GM12874 (cell line): ENCODE data around the gene FLVCR1.

ENCODE experiments used
- TF ChIP-seq, protein P1 (sequence below): IDR thresholded peaks from 2 replicates; pipeline ENCODE4 v1.5.1; 2011; ENCODE audit warnings: low read depth, mild to moderate bottlenecking, control low read depth, low read length, moderate library complexity; ENCODE audit not compliant: insufficient read depth

FLVCR1 gene

GRCh38 chr1:212941452-212941851 is 83.4 kb downstream of the FLVCR1 start:
- TF ChIP-seq, protein P1, sequence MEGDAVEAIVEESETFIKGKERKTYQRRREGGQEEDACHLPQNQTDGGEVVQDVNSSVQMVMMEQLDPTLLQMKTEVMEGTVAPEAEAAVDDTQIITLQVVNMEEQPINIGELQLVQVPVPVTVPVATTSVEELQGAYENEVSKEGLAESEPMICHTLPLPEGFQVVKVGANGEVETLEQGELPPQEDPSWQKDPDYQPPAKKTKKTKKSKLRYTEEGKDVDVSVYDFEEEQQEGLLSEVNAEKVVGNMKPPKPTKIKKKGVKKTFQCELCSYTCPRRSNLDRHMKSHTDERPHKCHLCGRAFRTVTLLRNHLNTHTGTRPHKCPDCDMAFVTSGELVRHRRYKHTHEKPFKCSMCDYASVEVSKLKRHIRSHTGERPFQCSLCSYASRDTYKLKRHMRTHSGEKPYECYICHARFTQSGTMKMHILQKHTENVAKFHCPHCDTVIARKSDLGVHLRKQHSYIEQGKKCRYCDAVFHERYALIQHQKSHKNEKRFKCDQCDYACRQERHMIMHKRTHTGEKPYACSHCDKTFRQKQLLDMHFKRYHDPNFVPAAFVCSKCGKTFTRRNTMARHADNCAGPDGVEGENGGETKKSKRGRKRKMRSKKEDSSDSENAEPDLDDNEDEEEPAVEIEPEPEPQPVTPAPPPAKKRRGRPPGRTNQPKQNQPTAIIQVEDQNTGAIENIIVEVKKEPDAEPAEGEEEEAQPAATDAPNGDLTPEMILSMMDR: no peak

DNA sequence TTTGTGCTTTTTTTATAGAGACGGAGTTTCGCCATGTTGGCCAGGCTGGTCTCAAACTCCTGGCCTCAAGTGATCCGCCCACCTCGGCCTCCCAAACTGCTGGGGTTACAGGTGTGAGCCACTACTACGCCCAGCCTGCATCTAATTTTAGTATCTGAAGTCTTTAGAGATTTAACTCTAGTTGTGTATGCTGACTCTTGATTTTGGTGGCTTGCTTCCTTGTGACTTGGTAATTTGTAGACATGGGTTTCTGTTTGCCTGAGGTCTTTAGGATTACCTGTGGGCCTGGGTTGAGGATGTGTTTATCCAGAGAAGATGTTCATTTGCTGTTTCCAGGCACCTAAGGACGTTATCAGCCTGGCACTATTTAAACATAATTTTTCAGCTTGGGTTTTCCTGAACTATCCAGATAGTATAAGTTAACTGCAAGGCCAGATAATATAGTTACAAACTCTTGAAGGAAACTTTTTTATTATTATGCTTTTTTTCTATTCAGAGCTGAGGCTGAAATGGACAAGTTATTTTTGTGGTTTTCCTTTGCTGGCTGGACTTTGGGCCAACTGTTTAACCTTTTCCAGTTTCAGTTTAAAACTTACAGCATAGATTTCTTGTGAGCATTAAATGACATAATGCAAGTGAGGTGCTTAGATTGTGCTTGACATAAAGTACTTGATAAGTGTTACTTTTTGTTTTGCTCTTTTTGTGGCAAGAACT is 84.8 kb downstream of the FLVCR1 start:
- TF ChIP-seq, protein P1: no peak

DNA sequence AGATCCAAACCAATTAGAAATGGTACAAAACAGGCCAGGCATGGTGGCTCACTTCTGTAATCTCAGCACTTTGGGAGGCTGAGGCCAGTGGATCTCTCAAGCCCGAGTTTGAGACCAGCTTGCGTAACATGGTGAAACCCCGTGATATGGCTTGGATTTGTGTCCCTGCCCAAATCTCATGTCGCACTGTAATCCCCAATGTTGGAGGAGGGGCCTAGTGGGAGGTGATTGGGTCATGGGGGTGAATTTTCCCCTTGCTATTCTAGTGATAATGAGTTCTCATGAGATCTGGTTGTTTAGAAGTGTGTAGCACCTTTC is 85.3 kb downstream of the FLVCR1 start:
- TF ChIP-seq, protein P1: no peak

DNA sequence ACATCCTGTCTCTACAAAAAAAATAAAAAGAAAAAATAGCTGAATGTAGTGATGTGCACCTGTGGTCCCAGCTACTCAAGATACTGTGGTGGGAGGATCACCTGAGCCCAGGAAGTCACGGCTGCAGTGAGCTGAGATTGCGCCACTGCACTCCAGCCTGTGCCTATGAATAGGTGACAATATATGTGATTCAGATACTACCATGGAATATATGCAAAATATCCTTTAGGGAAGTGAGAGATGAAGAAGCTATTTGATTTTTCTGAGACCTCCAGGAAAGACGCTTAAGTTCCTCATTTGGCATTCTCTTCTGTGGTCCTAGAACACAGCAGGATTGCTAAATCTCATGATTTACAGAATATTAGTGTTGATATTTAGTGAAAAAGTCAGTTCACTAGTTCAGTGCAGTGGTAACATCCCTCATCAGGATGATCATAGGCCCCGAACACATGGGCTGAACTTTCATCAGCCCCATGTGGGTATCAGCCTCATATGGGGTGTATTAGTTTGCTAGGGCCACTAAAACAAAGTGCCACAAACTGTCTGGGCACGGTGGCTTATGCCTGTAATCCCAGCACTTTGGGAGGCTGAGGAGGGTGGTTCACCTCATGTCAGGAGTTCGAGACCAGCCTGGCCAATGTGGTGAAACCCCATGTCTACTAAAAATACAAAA is 86.3 kb downstream of the FLVCR1 start:
- TF ChIP-seq, protein P1: no peak

DNA sequence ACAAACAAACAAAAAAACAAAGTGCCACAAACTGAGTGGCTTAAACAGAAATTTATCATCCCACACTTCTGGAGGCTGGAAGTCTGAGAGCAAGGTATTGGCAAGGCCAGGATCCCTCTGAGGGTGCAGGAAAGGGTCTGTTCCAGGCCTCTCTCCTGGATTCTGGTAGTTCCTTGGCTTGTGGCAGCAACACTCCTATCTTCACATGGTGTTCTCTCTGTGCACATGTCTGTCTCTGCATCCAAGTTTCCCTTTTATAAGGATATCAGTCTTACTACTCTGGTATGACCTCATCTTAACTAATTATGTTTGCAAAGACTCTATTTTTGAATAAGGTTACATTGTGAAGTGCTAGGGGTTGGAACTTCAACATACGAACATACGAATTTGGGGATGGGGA is 87.0 kb downstream of the FLVCR1 start:
- TF ChIP-seq, protein P1: no peak

GRCh38 chr1:212945463-212946160 is 87.5 kb downstream of the FLVCR1 start:
- TF ChIP-seq, protein P1: no peak

- TF ChIP-seq, protein P1: no peak
Observed at GRCh38 chr1:212946872-212947271, 88.8 kb downstream of the FLVCR1 start.
